GM21381 (cell line): ENCODE measurements around the gene FARP2.
"Not testable (repeated sequence)": the region's sequence is repeated elsewhere in the genome, so short reads cannot be mapped to it uniquely, and the experiment has no call there.

Source experiments
- ATAC-seq: cut with Tn5 transposase; IDR thresholded peaks from one replicate; pipeline ENCODE4 v1.9.1; 2021; ENCODE audit warnings: mild to moderate bottlenecking, moderate library complexity; ENCODE audit not compliant: unreplicated experiment

The FARP2 gene

GRCh38 chr2:241355983-241356870 lies at the start of gene FARP2:
Gene FARP2 (plus strand): TSS chr2:241356285. CDS start chr2:241373108, 16,823 bp downstream.
- ATAC-seq: peak; percentile 82

- no peak for ATAC-seq
Observed at GRCh38 chr2:241307055-241307454, 49.0 kb upstream of the FARP2 start.

GRCh38 chr2:241308267-241308666 lies 47.8 kb upstream of the FARP2 start:
- no peak for ATAC-seq

GRCh38 chr2:241308832-241309500 lies 47.1 kb upstream of the FARP2 start:
- no peak for ATAC-seq

GRCh38 chr2:241309684-241310117 lies 46.4 kb upstream of the FARP2 start:
- peak; percentile 50 for ATAC-seq

GRCh38 chr2:241310917-241311566 lies 45.0 kb upstream of the FARP2 start:
- ATAC-seq: no peak

GRCh38 chr2:241312082-241312481 lies 44.0 kb upstream of the FARP2 start:
- no peak for ATAC-seq

GRCh38 chr2:241313543-241314095 lies 42.5 kb upstream of the FARP2 start:
- ATAC-seq: no peak

GRCh38 chr2:241314226-241315092 lies 41.6 kb upstream of the FARP2 start:
- no peak for ATAC-seq

GRCh38 chr2:241315093-241315878 lies 40.8 kb upstream of the FARP2 start, which contains the start of gene HDLBP:
Gene HDLBP (minus strand): TSS chr2:241315672. CDS start chr2:241266869, 48,803 bp downstream.
- peak; percentile 69 for ATAC-seq

- peak; percentile 38 for ATAC-seq
Observed at GRCh38 chr2:241315879-241316631, 40.0 kb upstream of the FARP2 start, which contains the start of gene SEPTIN2. Gene SEPTIN2 (plus strand): TSS chr2:241315925. CDS start chr2:241324233, 8,308 bp downstream.

- ATAC-seq: no peak
Observed at GRCh38 chr2:241316825-241317224, 39.3 kb upstream of the FARP2 start.

GRCh38 chr2:241317391-241317790 lies 38.7 kb upstream of the FARP2 start:
- ATAC-seq: no peak

GRCh38 chr2:241318830-241319229 lies 37.3 kb upstream of the FARP2 start:
- ATAC-seq: not testable (repeated sequence)

GRCh38 chr2:241320394-241320793 lies 35.7 kb upstream of the FARP2 start:
- no peak for ATAC-seq

- no peak for ATAC-seq
Observed at GRCh38 chr2:241321033-241321432, 35.1 kb upstream of the FARP2 start.

GRCh38 chr2:241321886-241322285 lies 34.2 kb upstream of the FARP2 start:
- ATAC-seq: no peak

GRCh38 chr2:241323778-241324177 lies 32.3 kb upstream of the FARP2 start:
- no peak for ATAC-seq
